Fibroblast of mammary gland (primary cell): Measurements from ENCODE around the gene STMN1.

ENCODE experiments used
- DNase-seq: peaks from one replicate; pipeline ENCODE4 v3.0.0-alpha.2; 2010; ENCODE audit warnings: low read depth
- H3K4me3 ChIP-seq: 2 replicates; pipeline ENCODE4 v1.5.1; 2011; ENCODE audit warnings: low read depth, mild to moderate bottlenecking, low read length, moderate library complexity; ENCODE audit not compliant: control insufficient read depth
- CTCF ChIP-seq: conservative IDR thresholded peaks from 2 replicates; pipeline ENCODE4 v1.5.1; 2011; ENCODE audit warnings: low read depth, low read length, inconsistent platforms; ENCODE audit not compliant: control insufficient read depth, insufficient read depth

Gene STMN1

GRCh38 chr1:25876693-25877077 lies 29.5 kb downstream of the STMN1 start:
- no peak for DNase-seq
- no peak overlapping the region for H3K4me3 ChIP-seq

GRCh38 chr1:25875856-25876692 lies 30.1 kb downstream of the STMN1 start:
- peak overlapping the region; percentile 63 for H3K4me3 ChIP-seq
- no peak for TF ChIP-seq CTCF
- DNase-seq: no peak

More at GRCh38 chr1:25876693-25877077, 29.5 kb downstream of the STMN1 start:
- no peak for TF ChIP-seq CTCF

GRCh38 chr1:25875154-25875855 lies 30.9 kb downstream of the STMN1 start, which contains the start of gene PAQR7:
Gene PAQR7, minus strand, starts transcription at chr1:25875708. Its CDS starts 11,869 bp downstream, at chr1:25863839.
- TF ChIP-seq CTCF: no peak
- H3K4me3 ChIP-seq: peak within 1 kb of the TSS; percentile 63
- peak; percentile 60 for DNase-seq

DNA sequence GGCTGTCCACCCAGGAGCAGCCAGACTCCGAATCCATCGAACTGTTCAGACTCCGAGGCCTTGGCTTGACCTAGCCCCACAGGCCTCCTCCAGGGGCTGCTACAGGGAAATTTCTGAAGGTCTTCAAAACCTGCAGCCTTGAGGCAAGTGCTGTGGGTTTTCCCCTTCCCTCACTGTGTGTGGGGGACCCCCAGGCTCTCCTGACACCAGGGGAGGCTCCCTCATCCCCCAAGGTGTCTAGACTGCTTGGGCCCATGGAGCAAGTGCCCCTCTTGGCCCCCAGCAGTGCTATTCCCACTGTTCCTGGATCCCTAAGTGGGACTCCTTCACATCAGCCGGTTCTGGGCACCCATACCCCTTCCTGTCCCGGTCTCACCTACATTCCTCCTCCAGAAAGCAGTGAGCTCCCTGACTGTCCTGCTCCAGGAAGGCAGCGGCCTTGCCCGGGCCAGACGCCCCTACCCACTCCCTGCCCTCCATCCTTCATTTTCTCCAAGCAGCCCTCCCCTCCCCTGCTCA lies 31.5 kb downstream of the STMN1 start:
- DNase-seq: no peak
- no peak for TF ChIP-seq CTCF

GRCh38 chr1:25874209-25874608 lies 32.0 kb downstream of the STMN1 start:
- peak overlapping the region; percentile 63 for H3K4me3 ChIP-seq
- no peak for DNase-seq
- no peak for TF ChIP-seq CTCF

More for the DNA sequence above, 31.5 kb downstream of the STMN1 start:
- peak overlapping the region; percentile 63 for H3K4me3 ChIP-seq

GRCh38 chr1:25873120-25873519 lies 33.1 kb downstream of the STMN1 start:
- H3K4me3 ChIP-seq: no peak overlapping the region
- TF ChIP-seq CTCF: no peak
- DNase-seq: no peak
